K562 (cell line): ENCODE measurements around the gene GPATCH3. TPM values are rescaled to one million over a fixed set of nuclear protein-coding genes. Genes with fewer than 3 reads are reported as not detected.

ENCODE experiments used
- BCLAF1 ChIP-seq, 2 experiments: fragments of 450-650 bp in 1 of 2; IDR thresholded peaks; 2 replicates each; pipeline ENCODE4 v1.6.1; 2011 to 2017; ENCODE audit warnings: low read depth in 2 of 2, antibody characterized with exemption in 1 of 2, borderline replicate concordance in 1 of 2, low read length in 1 of 2, mild to moderate bottlenecking in 1 of 2, mixed read lengths in 1 of 2; ENCODE audit not compliant: control insufficient read depth in 1 of 2
- CTBP1 ChIP-seq: fragments of 450-650 bp; IDR thresholded peaks from 2 replicates; pipeline ENCODE4 v1.6.1; 2016; ENCODE audit warnings: borderline replicate concordance
- E2F6 ChIP-seq, 2 experiments: IDR thresholded peaks; 2 replicates each; pipeline ENCODE4 v1.6.1; 2011; ENCODE audit warnings: borderline replicate concordance in 1 of 2, control low read depth in 1 of 2, low read depth in 1 of 2, low read length in 1 of 2, mild to moderate bottlenecking in 1 of 2, mixed read lengths in 1 of 2, moderate library complexity in 1 of 2; ENCODE audit not compliant: insufficient read depth in 1 of 2, insufficient read length in 1 of 2, poor library complexity in 1 of 2, severe bottlenecking in 1 of 2; ENCODE audit errors: extremely low read depth in 1 of 2
- ILF3 ChIP-seq: fragments of 450-650 bp; IDR thresholded peaks from 2 replicates; pipeline ENCODE4 v1.6.1; 2018; ENCODE audit warnings: antibody characterized with exemption, mild to moderate bottlenecking, moderate library complexity, borderline replicate concordance
- KLF6 ChIP-seq: fragments of 250-450 bp; sonication (Bioruptor Pico); IDR thresholded peaks from 2 replicates; pipeline ENCODE4 v1.4.0; 2020; ENCODE audit warnings: mild to moderate bottlenecking, moderate library complexity, borderline replicate concordance
- LCOR ChIP-seq: sonication (generic); formaldehyde crosslinking; IDR thresholded peaks from 2 replicates; pipeline ENCODE4 v1.8.0; 2022; ENCODE audit warnings: mild to moderate bottlenecking, missing genetic modification reagents
- LEF1 ChIP-seq: fragments of 450-650 bp; IDR thresholded peaks from 2 replicates; pipeline ENCODE4 v1.6.1; 2016; ENCODE audit warnings: mild to moderate bottlenecking
- MEIS2 ChIP-seq: fragments of 450-650 bp; IDR thresholded peaks from 2 replicates; pipeline ENCODE4 v1.6.1; 2014; ENCODE audit warnings: mild to moderate bottlenecking; ENCODE audit not compliant: partially characterized antibody
- NFYB ChIP-seq: IDR thresholded peaks from 2 replicates; pipeline ENCODE4 v1.6.1; 2011; ENCODE audit warnings: mild to moderate bottlenecking, moderate library complexity; ENCODE audit not compliant: insufficient read length; ENCODE audit errors: extremely low read depth
- SAFB ChIP-seq: fragments of 200-400 bp; formaldehyde crosslinking; IDR thresholded peaks from 2 replicates; pipeline ENCODE4 v1.6.1; 2017; ENCODE audit warnings: low read depth, low read length, borderline replicate concordance
- SRF ChIP-seq, 2 experiments: fragments of 250-450, 450-650 bp in 1 of 2; sonication (Bioruptor Pico) in 1 of 2; sonication (generic) in 1 of 2; formaldehyde crosslinking; IDR thresholded peaks; 2 replicates each; pipeline versions ENCODE4 v1.5.0 to v1.5.1; 2020 to 2022; ENCODE audit warnings: mild to moderate bottlenecking in 1 of 2, missing genetic modification reagents in 1 of 2
- STAT5B ChIP-seq: fragments of 250-450 bp; sonication (Bioruptor Pico); IDR thresholded peaks from 2 replicates; pipeline ENCODE4 v1.8.0; 2021; ENCODE audit warnings: mild to moderate bottlenecking, inconsistent platforms
- ZFP91 ChIP-seq: sonication (generic); formaldehyde crosslinking; IDR thresholded peaks from 2 replicates; pipeline ENCODE4 v1.8.0; 2022; ENCODE audit warnings: mild to moderate bottlenecking, missing genetic modification reagents
- ZNF239 ChIP-seq: fragments of 250-450 bp; sonication (Bioruptor Pico); IDR thresholded peaks from 2 replicates; pipeline ENCODE4 v1.4.0; 2020; ENCODE audit warnings: mild to moderate bottlenecking
- ZNF316 ChIP-seq: fragments of 450-650 bp; IDR thresholded peaks from 2 replicates; pipeline ENCODE4 v1.6.1; 2016
- ZNF354B ChIP-seq: fragments of 250-450 bp; sonication (Bioruptor Pico); IDR thresholded peaks from 2 replicates; pipeline ENCODE4 v1.4.0; 2020
- ZNF518B ChIP-seq: fragments of 250-450 bp; sonication (Bioruptor Pico); IDR thresholded peaks from 2 replicates; pipeline ENCODE4 v1.5.0; 2021; ENCODE audit warnings: mild to moderate bottlenecking, moderate library complexity
- polyA plus RNA-seq, 8 experiments: library from polyadenylated mRNA; depleted of rRNA in 4 of 8; stranded (reverse) in 5 of 8; unstranded in 3 of 8; fragments of >200 nt; fragmentation: Nextera tagmentation in 2 of 8; fragmentation: Illumina TruSeq in 1 of 8; extraction: Ambion mirVana in 2 of 8; extraction: Trizol in 1 of 8; gene quantifications; 2 replicates each; pipeline versions ENCODE4 v1.2.1 to v1.2.3, GENCODE V29; 2011 to 2014; ENCODE audit warnings: inconsistent platforms in 1 of 8, missing spikeins in 1 of 8
- total RNA-seq, 7 experiments: library from RNA; depleted of rRNA in 6 of 7; stranded (reverse); fragments of >200 nt in 6 of 7; fragmentation: Illumina TruSeq in 2 of 7; extraction: Trizol in 2 of 7; gene quantifications; 2 replicates each; pipeline versions ENCODE4 v1.2.1 to v1.2.3, GENCODE V29; 2011 to 2021; ENCODE audit warnings: low replicate concordance in 1 of 7

The GPATCH3 gene
- total and polyA plus RNA-seq, 9 of the 15 experiments (the other 6 are each of a cell fraction or from before 2014, with no cell fraction given) = 1.6 to 23.0 (median 13.3) TPM

- TF ChIP-seq ZFP91 (CRISPR knock-in tag) (no peak), STAT5B (CRISPR knock-in tag) (no peak), E2F6 (IDR thresholded peaks at IDR 0.05; ENCODE audit: borderline replicate concordance in 1 of 2, extremely low read depth in 1 of 2, insufficient read depth in 1 of 2, insufficient read length in 1 of 2, low read depth in 1 of 2, low read length in 1 of 2, poor library complexity in 1 of 2, severe bottlenecking in 1 of 2) (no peak), ZNF354B (0 out of 2 replicates have a peak, but pooled peaks have one; percentile 13), ZNF239 (0 out of 2 replicates have a peak, but pooled peaks have one; percentile 37), BCLAF1 (IDR thresholded peaks at IDR 0.05; ENCODE audit: borderline replicate concordance in 1 of 2, control insufficient read depth in 1 of 2, low read depth in 2 of 2, low read length in 1 of 2) (no peak), CTBP1 (no peak), MEIS2 (no peak), KLF6 (CRISPR knock-in tag) (peak; percentile 23; the same call in 1 of the 2 replicates), LEF1 (no peak), NFYB (no peak), SRF (CRISPR knock-in tag; IDR thresholded peaks at IDR 0.05) (no peak), ILF3 (no peak), SAFB (no peak), ZNF316 (peak; percentile 4; the same call in 1 of the 2 replicates), LCOR (CRISPR knock-in tag) (no peak), ZNF518B (CRISPR knock-in tag) (0 out of 2 replicates have a peak, but pooled peaks have one; percentile 28)
These were observed 696 bp upstream of the GPATCH3 start (continued) for GRCh38 chr1:26900815-26901511.
